22Rv1 (cell line): Measurements from ENCODE around the gene RNU6-8.

Experiments
- H3K27ac ChIP-seq: fragments of 450-650 bp; 2 replicates; pipeline ENCODE4 v1.5.1; 2017
- CTCF ChIP-seq: fragments of 450-650 bp; IDR thresholded peaks from 2 replicates; pipeline ENCODE4 v1.5.1; 2017; ENCODE audit warnings: mild to moderate bottlenecking
- ZFX ChIP-seq: fragments of 450-650 bp; IDR thresholded peaks from 2 replicates; pipeline ENCODE4 v1.6.1; 2017; ENCODE audit warnings: antibody characterized with exemption, borderline replicate concordance

RNU6-8 gene

GRCh38 chr14:32197919-32198318 lies 5.2 kb downstream of the RNU6-8 start:
- no peak for TF ChIP-seq ZFX
- no peak for TF ChIP-seq CTCF

GRCh38 chr14:32195636-32196035 lies 7.4 kb downstream of the RNU6-8 start:
- no peak for TF ChIP-seq CTCF
- TF ChIP-seq ZFX = no peak
- H3K27ac ChIP-seq = no peak overlapping the region

More at GRCh38 chr14:32197919-32198318, 5.2 kb downstream of the RNU6-8 start:
- no peak overlapping the region for H3K27ac ChIP-seq

GRCh38 chr14:32193532-32193931 lies 9.5 kb downstream of the RNU6-8 start:
- no peak overlapping the region for H3K27ac ChIP-seq
- TF ChIP-seq CTCF = no peak
- no peak for TF ChIP-seq ZFX

GRCh38 chr14:32192712-32193373 lies 10.2 kb downstream of the RNU6-8 start:
- no peak for TF ChIP-seq ZFX
- no peak; the same call in 1 of the 2 replicates for TF ChIP-seq CTCF

GRCh38 chr14:32190673-32191072 lies 12.4 kb downstream of the RNU6-8 start:
- TF ChIP-seq CTCF (no peak), ZFX (no peak)

More at GRCh38 chr14:32192712-32193373, 10.2 kb downstream of the RNU6-8 start:
- H3K27ac ChIP-seq = no peak overlapping the region

GRCh38 chr14:32189811-32190210 lies 13.3 kb downstream of the RNU6-8 start:
- no peak for TF ChIP-seq CTCF
- no peak for TF ChIP-seq ZFX
- no peak overlapping the region for H3K27ac ChIP-seq

More at GRCh38 chr14:32190673-32191072, 12.4 kb downstream of the RNU6-8 start:
- no peak overlapping the region for H3K27ac ChIP-seq

- TF ChIP-seq ZFX = no peak
- no peak for TF ChIP-seq CTCF
- no peak overlapping the region for H3K27ac ChIP-seq
Observed at GRCh38 chr14:32186248-32186647, 16.8 kb downstream of the RNU6-8 start.
